Adrenal gland (tissue), 5 donors: ENCODE measurements around the gene SLC26A4.

Experiments
- CTCF ChIP-seq, 6 experiments: fragments of 450-650 bp in 4 of 6; fragments of 200-600 bp in 2 of 6; sonication (generic) in 1 of 6; IDR thresholded peaks; 1 replicate in 5 of 6; 2 replicates in 1 of 6; pipeline versions ENCODE4 v1.5.1 to v1.8.0; 2016 to 2021; ENCODE audit warnings: antibody characterized with exemption in 6 of 6, mild to moderate bottlenecking in 2 of 6, moderate library complexity in 1 of 6
- POLR2A ChIP-seq, 2 donors: fragments of 450-650 bp; IDR thresholded peaks; one replicate each; pipeline ENCODE4 v1.6.1; 2017; ENCODE audit warnings: antibody characterized with exemption in 2 of 2, mild to moderate bottlenecking in 2 of 2, moderate library complexity in 1 of 2
- donor health status: DM: no; HTN: no; CAD: no.

DNA sequence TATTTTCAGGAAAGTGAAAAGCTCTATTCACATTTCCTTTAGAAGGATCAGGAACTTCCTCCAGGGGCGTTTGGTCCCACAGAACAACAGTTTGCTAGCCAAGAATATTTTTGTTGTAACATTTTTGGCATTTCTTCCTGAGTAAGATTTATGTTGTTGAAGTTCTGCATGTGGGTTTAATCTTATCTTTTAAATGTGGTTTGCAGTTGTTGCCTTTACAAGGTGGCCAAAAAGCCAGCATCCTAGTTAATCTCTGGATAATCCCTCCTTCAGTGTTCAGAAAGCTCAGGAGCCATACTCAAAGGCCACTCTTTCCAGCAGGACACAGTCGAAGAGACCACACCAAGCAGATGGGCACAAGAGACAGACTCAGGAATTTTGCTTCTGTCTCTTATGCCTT lies 30.0 kb downstream of the SLC26A4 start:
- TF ChIP-seq CTCF (IDR thresholded peaks at IDR 0.05) (no peak), POLR2A (IDR thresholded peaks at IDR 0.05) (no peak)
